ENCODE results near the gene SH3PXD2A. TPM values are rescaled to one million over a fixed set of nuclear protein-coding genes. Genes with fewer than 3 reads are reported as not detected.
"Not testable (repeated sequence)": the region's sequence is repeated elsewhere in the genome, so short reads cannot be mapped to it uniquely, and the experiment has no call there.

Gene SH3PXD2A
- total RNA-seq, 1 donor from 2014 or later: 56.2 TPM

- Histone ChIP-seq H3K4me3 (no peak overlapping the region), H3K9me3 (no peaks in the 10 kb centered on the region), H3K27me3 (no peaks in the 10 kb centered on the region), H3K4me1 (peaks cover 66% of the 10 kb centered on the region), H3K36me3 (peaks cover 0 to 9% of the 10 kb centered on the region in 2 donors), H3K27ac (peak overlapping the region; percentile 53)
- no peak for TF ChIP-seq POLR2A (IDR thresholded peaks at IDR 0.05)
- no peak for TF ChIP-seq POLR2AphosphoS5 (IDR thresholded peaks at IDR 0.05; ENCODE audit: insufficient read depth in 1 of 2, low read depth in 1 of 2)
- no peak for TF ChIP-seq CTCF (IDR thresholded peaks at IDR 0.05)
- no peak for DNase-seq (ENCODE audit: extremely low spot score in 2 of 2)
- intact Hi-C loops (cut with DNase I): no loop called here
Measured at GRCh38 chr10:103635580-103635979, 219.8 kb downstream of the SH3PXD2A start.

GRCh38 chr10:103633846-103634245, 221.5 kb downstream of the SH3PXD2A start:
- H3K4me1 ChIP-seq: peaks cover 54% of the 10 kb centered on the region
- intact Hi-C loops (cut with DNase I): no loop called here
- H3K36me3 ChIP-seq: peaks cover 0 to 9% of the 10 kb centered on the region in 2 donors
- H3K4me3 ChIP-seq: no peak overlapping the region
- TF ChIP-seq POLR2A (IDR thresholded peaks at IDR 0.05) (no peak), POLR2AphosphoS5 (IDR thresholded peaks at IDR 0.05; ENCODE audit: insufficient read depth in 1 of 2, low read depth in 1 of 2) (no peak), CTCF (IDR thresholded peaks at IDR 0.05) (no peak)
- H3K9me3 ChIP-seq: no peaks in the 10 kb centered on the region
- no peak overlapping the region for H3K27ac ChIP-seq
- no peaks in the 10 kb centered on the region for H3K27me3 ChIP-seq
- DNase-seq (ENCODE audit: extremely low spot score in 2 of 2): no peak

- H3K36me3 ChIP-seq; H3K4me3 ChIP-seq; DNase-seq (ENCODE audit: extremely low spot score in 2 of 2); H3K9me3 ChIP-seq; H3K27me3 ChIP-seq; intact Hi-C loops (cut with DNase I): not testable (repeated sequence)
- Histone ChIP-seq H3K4me1 (peaks cover 45% of the 10 kb centered on the region), H3K27ac (peak overlapping the region; percentile 10)
Measured at GRCh38 chr10:103632871-103633270, 222.5 kb downstream of the SH3PXD2A start.

GRCh38 chr10:103632247-103632642, 223.1 kb downstream of the SH3PXD2A start:
- DNase-seq (ENCODE audit: extremely low spot score in 2 of 2): no peak
- H3K4me3 ChIP-seq: no peak overlapping the region
- H3K4me1 ChIP-seq: peaks cover 38% of the 10 kb centered on the region
- H3K27ac ChIP-seq: peak overlapping the region; percentile 10
- H3K36me3 ChIP-seq: peaks cover 0 to 9% of the 10 kb centered on the region in 2 donors
- H3K27me3 ChIP-seq: no peaks in the 10 kb centered on the region
- intact Hi-C loops (cut with DNase I): no loop called here
- no peaks in the 10 kb centered on the region for H3K9me3 ChIP-seq
- peak in 1 of 2 donors; percentile 11 for TF ChIP-seq POLR2AphosphoS5 (IDR thresholded peaks at IDR 0.05; ENCODE audit: insufficient read depth in 1 of 2, low read depth in 1 of 2)
- TF ChIP-seq POLR2A (IDR thresholded peaks at IDR 0.05): no peak
- TF ChIP-seq CTCF (IDR thresholded peaks at IDR 0.05): no peak

GRCh38 chr10:103630156-103630555, 225.2 kb downstream of the SH3PXD2A start:
- H3K27ac ChIP-seq: peak overlapping the region; percentile 16
- intact Hi-C loops (cut with DNase I): no loop called here
- H3K4me1 ChIP-seq: peaks cover 17% of the 10 kb centered on the region
- H3K4me3 ChIP-seq: no peak overlapping the region
- peaks cover 0 to 28% of the 10 kb centered on the region in 2 donors for H3K36me3 ChIP-seq
- TF ChIP-seq CTCF (IDR thresholded peaks at IDR 0.05): no peak
- no peak for TF ChIP-seq POLR2AphosphoS5 (IDR thresholded peaks at IDR 0.05; ENCODE audit: insufficient read depth in 1 of 2, low read depth in 1 of 2)
- no peak for TF ChIP-seq POLR2A (IDR thresholded peaks at IDR 0.05)
- no peak for DNase-seq (ENCODE audit: extremely low spot score in 2 of 2)
- H3K9me3 ChIP-seq: no peaks in the 10 kb centered on the region
- H3K27me3 ChIP-seq: no peaks in the 10 kb centered on the region
